ENCODE measurements around the gene PIEZO2.

- no peak for TF ChIP-seq CTCF (conservative IDR thresholded peaks at IDR 0.05; ENCODE audit: low read length)
- no peak for TF ChIP-seq EZH2phosphoT487 (IDR thresholded peaks at IDR 0.05; ENCODE audit: borderline replicate concordance)
Measured at GRCh38 chr18:10971717-10972116, 177.7 kb downstream of the PIEZO2 start.
